ENCODE measurements around the gene MYF6.

The MYF6 gene

GRCh38 chr12:80707830-80708258, 410 bp downstream of the MYF6 start:
- no peak for DNase-seq (ENCODE audit: low read depth)

GRCh38 chr12:80708259-80708974, 983 bp downstream of the MYF6 start:
- DNase-seq (ENCODE audit: low read depth) = no peak

GRCh38 chr12:80708975-80709328, 1.5 kb downstream of the MYF6 start:
- no peak for DNase-seq (ENCODE audit: low read depth)

GRCh38 chr12:80709811-80710726, 2.6 kb downstream of the MYF6 start:
- no peak for DNase-seq (ENCODE audit: low read depth)

GRCh38 chr12:80710727-80711449, 3.5 kb downstream of the MYF6 start:
- DNase-seq (ENCODE audit: low read depth) = no peak

- DNase-seq (ENCODE audit: low read depth) = no peak
Measured at GRCh38 chr12:80711866-80712265, 4.4 kb downstream of the MYF6 start.

- no peak for DNase-seq (ENCODE audit: low read depth)
Measured at GRCh38 chr12:80712866-80713265, 5.4 kb downstream of the MYF6 start.

GRCh38 chr12:80713419-80713818, 6.0 kb downstream of the MYF6 start:
- DNase-seq (ENCODE audit: low read depth) = no peak

GRCh38 chr12:80714055-80714454, 6.6 kb downstream of the MYF6 start:
- no peak for DNase-seq (ENCODE audit: low read depth)

- no peak for DNase-seq (ENCODE audit: low read depth)
Measured at GRCh38 chr12:80714846-80715245, 7.4 kb downstream of the MYF6 start.

- DNase-seq (ENCODE audit: low read depth) = no peak
Measured at GRCh38 chr12:80715713-80716249, 8.3 kb downstream of the MYF6 start.

GRCh38 chr12:80716696-80717469, 9.4 kb downstream of the MYF6 start, which contains the start of gene MYF5:
Gene MYF5 (plus strand): TSS chr12:80716912. CDS start chr12:80717064, 152 bp downstream.
- no peak for DNase-seq (ENCODE audit: low read depth)

GRCh38 chr12:80717856-80718255, 10.4 kb downstream of the MYF6 start:
- no peak for DNase-seq (ENCODE audit: low read depth)

- DNase-seq (ENCODE audit: low read depth) = no peak
Measured at GRCh38 chr12:80720516-80720915, 13.1 kb downstream of the MYF6 start.

GRCh38 chr12:80721326-80721725, 13.9 kb downstream of the MYF6 start:
- DNase-seq (ENCODE audit: low read depth) = no peak

GRCh38 chr12:80745851-80746505, 38.5 kb downstream of the MYF6 start:
- no peak for DNase-seq (ENCODE audit: low read depth)

GRCh38 chr12:80747800-80748199, 40.4 kb downstream of the MYF6 start:
- no peak for DNase-seq (ENCODE audit: low read depth)

GRCh38 chr12:80749456-80749855, 42.0 kb downstream of the MYF6 start:
- no peak for DNase-seq (ENCODE audit: low read depth)

GRCh38 chr12:80752464-80752863, 45.0 kb downstream of the MYF6 start:
- no peak for DNase-seq (ENCODE audit: low read depth)

GRCh38 chr12:80754274-80754673, 46.8 kb downstream of the MYF6 start:
- DNase-seq (ENCODE audit: low read depth) = no peak

- no peak for DNase-seq (ENCODE audit: low read depth)
Measured at GRCh38 chr12:80756875-80757274, 49.4 kb downstream of the MYF6 start.
